ENCODE measurements around the gene FCHSD2. TPM values are rescaled to one million over a fixed set of nuclear protein-coding genes. Genes with fewer than 3 reads are reported as not detected.

FCHSD2 gene
- total RNA-seq, 4 donors from 2014 or later: 6.7 to 14.7 (median 8.5) TPM

GRCh38 chr11:72930008-72930407, 212.1 kb downstream of the FCHSD2 start:
- intact Hi-C loops (cut with DNase I; ENCODE audit: low total_unique reads): loop anchor here (5.0 kb wide), 1 partner anchor 332 kb away; no protein-coding TSS in a partner anchor
- DNase-seq (ENCODE audit: low spot score in 2 of 2): no peak
- H3K4me3 ChIP-seq (ENCODE audit: low read depth, poor library complexity, severe bottlenecking): no peak overlapping the region
- TF ChIP-seq CTCF (IDR thresholded peaks at IDR 0.05) (no peak), POLR2A (IDR thresholded peaks at IDR 0.05) (no peak)
- WGBS, 2 donors: 86 to 94% methylated on average over 2 of the region's 2 CpGs

- no peak overlapping the region for H3K4me3 ChIP-seq (ENCODE audit: low read depth, poor library complexity, severe bottlenecking)
- intact Hi-C loops (cut with DNase I; ENCODE audit: low total_unique reads): no loop called here
- no peak for TF ChIP-seq CTCF (IDR thresholded peaks at IDR 0.05)
- TF ChIP-seq POLR2A (IDR thresholded peaks at IDR 0.05): no peak
- WGBS, 2 donors: 85 to 88% methylated on average over 1 of the region's 1 CpG
- no peak for DNase-seq (ENCODE audit: low spot score in 2 of 2)
Observed at GRCh38 chr11:72929256-72929655, 212.9 kb downstream of the FCHSD2 start.

- H3K4me3 ChIP-seq (ENCODE audit: low read depth, poor library complexity, severe bottlenecking): no peak overlapping the region
- intact Hi-C loops (cut with DNase I; ENCODE audit: low total_unique reads): no loop called here
- DNase-seq (ENCODE audit: low spot score in 2 of 2): no peak
- TF ChIP-seq CTCF (IDR thresholded peaks at IDR 0.05): no peak
- TF ChIP-seq POLR2A (IDR thresholded peaks at IDR 0.05): no peak
Observed at GRCh38 chr11:72927380-72927779, 214.7 kb downstream of the FCHSD2 start.

- DNase-seq (ENCODE audit: low spot score in 2 of 2): no peak
- TF ChIP-seq POLR2A (IDR thresholded peaks at IDR 0.05) (no peak), CTCF (IDR thresholded peaks at IDR 0.05) (no peak)
- intact Hi-C loops (cut with DNase I; ENCODE audit: low total_unique reads): no loop called here
- no peak overlapping the region for H3K4me3 ChIP-seq (ENCODE audit: low read depth, poor library complexity, severe bottlenecking)
- 90 to 100% methylated on average over 1 of the region's 1 CpG for WGBS, 2 donors
Observed at GRCh38 chr11:72926076-72926475, 216.0 kb downstream of the FCHSD2 start.

- DNase-seq (ENCODE audit: low spot score in 2 of 2): no peak
- intact Hi-C loops (cut with DNase I; ENCODE audit: low total_unique reads): no loop called here
- WGBS, 2 donors: 94 to 99% methylated on average over 6 to 9 of the region's 9 CpGs
- H3K4me3 ChIP-seq (ENCODE audit: low read depth, poor library complexity, severe bottlenecking): no peak overlapping the region
- TF ChIP-seq CTCF (IDR thresholded peaks at IDR 0.05) (no peak), POLR2A (IDR thresholded peaks at IDR 0.05) (no peak)
Observed at GRCh38 chr11:72925656-72926055, 216.5 kb downstream of the FCHSD2 start.

GRCh38 chr11:72924568-72925190, 217.4 kb downstream of the FCHSD2 start:
- TF ChIP-seq CTCF (IDR thresholded peaks at IDR 0.05) (no peak), POLR2A (IDR thresholded peaks at IDR 0.05) (no peak)
- no peak for DNase-seq (ENCODE audit: low spot score in 2 of 2)
- WGBS, 2 donors: 95 to 100% methylated on average over 1 of the region's 1 CpG
- intact Hi-C loops (cut with DNase I; ENCODE audit: low total_unique reads): no loop called here
- no peak overlapping the region for H3K4me3 ChIP-seq (ENCODE audit: low read depth, poor library complexity, severe bottlenecking)

Measured in lower leg skin (tissue), 4 donors.